Kidney (tissue), 14 donors: ENCODE data around the gene CCR6. TPM values are rescaled to one million over a fixed set of nuclear protein-coding genes. Genes with fewer than 3 reads are reported as not detected.

Experiments used
- DNase-seq, 5 donors: peaks; one replicate each; pipeline ENCODE4 v3.0.0-alpha.2; 2013 to 2020
- FAIRE-seq: peaks from 2 replicates; lab custom pipeline; 2012; peaks lifted over from hg19 to GRCh38; lab: Jason Lieb, UNC
- H3K27ac ChIP-seq, 2 donors: one replicate each; pipeline ENCODE4 v1.7.0; 2013; ENCODE audit warnings: low read depth in 2 of 2, low read length in 2 of 2, inconsistent platforms in 1 of 2
- H3K27me3 ChIP-seq: one replicate; pipeline ENCODE4 v1.7.1; 2013; ENCODE audit warnings: low read length, inconsistent platforms; ENCODE audit not compliant: control insufficient read depth, insufficient read depth
- H3K36me3 ChIP-seq, 3 donors: one replicate each; pipeline versions ENCODE4 v1.7.0 to v1.7.1; 2013; ENCODE audit warnings: low read length in 3 of 3, control low read depth in 1 of 3, inconsistent platforms in 1 of 3; ENCODE audit not compliant: insufficient read depth in 3 of 3, control insufficient read depth in 2 of 3
- H3K4me1 ChIP-seq, 3 donors: one replicate each; pipeline versions ENCODE4 v1.7.0 to v1.7.1; 2013; ENCODE audit warnings: low read length in 3 of 3, inconsistent platforms in 1 of 3, low read depth in 1 of 3; ENCODE audit not compliant: control insufficient read depth in 2 of 3, insufficient read depth in 2 of 3
- H3K4me3 ChIP-seq, 3 donors: one replicate each; pipeline versions ENCODE4 v1.7.0 to v1.8.1; 2013; ENCODE audit warnings: low read length in 3 of 3, control low read depth in 1 of 3, inconsistent platforms in 1 of 3
- H3K9ac ChIP-seq, 3 donors: one replicate each; pipeline versions ENCODE4 v1.7.0 to v1.7.1; 2013; ENCODE audit warnings: low read length in 3 of 3, control low read depth in 1 of 3, inconsistent platforms in 1 of 3
- H3K9me3 ChIP-seq, 3 donors: one replicate each; pipeline versions ENCODE4 v1.7.0 to v1.7.1; 2013; ENCODE audit warnings: low read length in 3 of 3, control low read depth in 1 of 3, inconsistent platforms in 1 of 3; ENCODE audit not compliant: control insufficient read depth in 2 of 3, insufficient read depth in 1 of 3
- CTCF ChIP-seq: IDR thresholded peaks from 3 replicates; pipeline ENCODE4 v1.5.1; 2012; ENCODE audit warnings: mild to moderate bottlenecking, moderate library complexity, borderline replicate concordance; ENCODE audit not compliant: insufficient read depth; ENCODE audit errors: extremely low read depth
- intact Hi-C: fragments of 100-400 bp; cut with DNase I; formaldehyde crosslinking; loops from one replicate; pipeline ENCODE4 v1.11.1; 2022
- polyA plus RNA-seq: library from polyadenylated mRNA; stranded (reverse); fragments of 350-450 nt; fragmentation: Illumina TruSeq; extraction: RNeasy Lipid Tissue Mini Kit (QIAGEN cat#74804); gene quantifications from one replicate; pipeline ENCODE4 v1.2.3, GENCODE V29; 2014; ENCODE audit warnings: low read depth, low replicate concordance; ENCODE audit not compliant: insufficient read depth
- total RNA-seq: library from RNA; stranded (reverse); fragmentation: NEBNext Ultra II Directional; extraction: Animal tissue kit (Norgen Biotek cat#: 25700); gene quantifications from one replicate; pipeline ENCODE4 v1.2.1, GENCODE V29; 2021
- donor health status: control.
- donor health status: control.
- donor health status: control.
- donor health status: control.
- donor health status: control.
- donor health status: DM: yes; HTN: yes; CAD: no.
- donor health status: Normal renal cell carcinoma (clear cell type).

The CCR6 gene
- total and polyA plus RNA-seq, 2 donors from 2014 or later = 0.43 to 0.54 TPM

GRCh38 chr6:167145461-167145860 is 22.6 kb downstream of the CCR6 start:
- no peaks in the 10 kb centered on the region for H3K36me3 ChIP-seq
- H3K9me3 ChIP-seq = no peaks in the 10 kb centered on the region
- FAIRE-seq = no peak
- DNase-seq = peak in 4 of 5 donors; percentile 21 to 53 (median 30)
- no peak overlapping the region for H3K9ac ChIP-seq
- no peaks in the 10 kb centered on the region for H3K27me3 ChIP-seq
- TF ChIP-seq CTCF = no peak
- no peaks in the 10 kb centered on the region for H3K4me1 ChIP-seq
- no peak overlapping the region for H3K4me3 ChIP-seq
- H3K27ac ChIP-seq = no peak overlapping the region
- intact Hi-C loops = loop anchor here (10.0 kb wide), 1 partner anchor 371 kb away; no protein-coding TSS in a partner anchor

GRCh38 chr6:167146135-167146534 is 23.2 kb downstream of the CCR6 start:
- Histone ChIP-seq H3K27ac (no peak overlapping the region), H3K9ac (no peak overlapping the region), H3K36me3 (no peaks in the 10 kb centered on the region), H3K4me1 (no peaks in the 10 kb centered on the region), H3K9me3 (no peaks in the 10 kb centered on the region), H3K4me3 (no peak overlapping the region), H3K27me3 (no peaks in the 10 kb centered on the region)
- DNase-seq = peak in 3 of 5 donors; percentile 21 to 54 (median 52)
- FAIRE-seq = no peak
- intact Hi-C loops = loop anchor here (10.0 kb wide), 1 partner anchor 371 kb away; no protein-coding TSS in a partner anchor
- TF ChIP-seq CTCF = no peak

- Histone ChIP-seq H3K4me3 (no peak overlapping the region), H3K27me3 (no peaks in the 10 kb centered on the region)
- no peak for TF ChIP-seq CTCF
Observed at GRCh38 chr6:167146977-167147376, 24.1 kb downstream of the CCR6 start.

GRCh38 chr6:167148021-167148420 is 25.1 kb downstream of the CCR6 start:
- no peak for TF ChIP-seq CTCF
- Histone ChIP-seq H3K27me3 (no peaks in the 10 kb centered on the region), H3K27ac (no peak overlapping the region), H3K4me1 (no peaks in the 10 kb centered on the region), H3K9me3 (no peaks in the 10 kb centered on the region), H3K4me3 (no peak overlapping the region), H3K36me3 (no peaks in the 10 kb centered on the region), H3K9ac (no peak overlapping the region)
- FAIRE-seq = no peak
- intact Hi-C loops = loop anchor here (10.0 kb wide), 1 partner anchor 373 kb away; no protein-coding TSS in a partner anchor
- no peak for DNase-seq

More at GRCh38 chr6:167146977-167147376, 24.1 kb downstream of the CCR6 start:
- H3K36me3 ChIP-seq = no peaks in the 10 kb centered on the region
- no peak overlapping the region for H3K27ac ChIP-seq
- H3K9me3 ChIP-seq = no peaks in the 10 kb centered on the region
- no peak for FAIRE-seq
- intact Hi-C loops = loop anchor here (10.0 kb wide), 1 partner anchor 372 kb away; no protein-coding TSS in a partner anchor
- peak in 3 of 5 donors; percentile 50 to 63 (median 51) for DNase-seq
- H3K4me1 ChIP-seq = no peaks in the 10 kb centered on the region
- no peak overlapping the region for H3K9ac ChIP-seq
